ENCODE results near the gene ARL4D. TPM values are rescaled to one million over a fixed set of nuclear protein-coding genes. Genes with fewer than 3 reads are reported as not detected.

The ARL4D gene
- total and polyA plus RNA-seq, 11 donors, result 2.2 to 16.2 (median 4.2) TPM

GRCh38 chr17:43384476-43384862, 14.3 kb upstream of the ARL4D start:
- 22 to 53% (median 48%) methylated on average over 2 of the region's 2 CpGs for WGBS, 4 donors
- Histone ChIP-seq H3K9me3 (peaks cover 0 to 16% (median 3%) of the 10 kb centered on the region in 12 donors), H3K4me3 (no peak overlapping the region), H3K27ac (no peak overlapping the region), H3K4me1 (peaks cover 0 to 14% (median 6%) of the 10 kb centered on the region in 12 donors), H3K36me3 (no peaks in the 10 kb centered on the region), H3K27me3 (no peaks in the 10 kb centered on the region)
- no peak for DNase-seq
- ATAC-seq, result no peak
- intact Hi-C loops (cut with DNase I), result no loop called here
- no peak for TF ChIP-seq CTCF (IDR thresholded peaks at IDR 0.05)
- TF ChIP-seq POLR2A (IDR thresholded peaks at IDR 0.05), result no peak

GRCh38 chr17:43385046-43385831, 13.6 kb upstream of the ARL4D start:
- Histone ChIP-seq H3K27me3 (no peaks in the 10 kb centered on the region), H3K4me1 (peaks cover 0 to 19% (median 9%) of the 10 kb centered on the region in 12 donors), H3K36me3 (no peaks in the 10 kb centered on the region), H3K9me3 (peaks cover 0 to 9% (median 1%) of the 10 kb centered on the region in 12 donors), H3K4me3 (no peak overlapping the region), H3K27ac (no peak overlapping the region)
- TF ChIP-seq POLR2A (IDR thresholded peaks at IDR 0.05) (no peak), CTCF (IDR thresholded peaks at IDR 0.05) (no peak)
- ATAC-seq, result no peak
- 52 to 55% (median 54%) methylated on average over 5 of the region's 5 CpGs for WGBS, 4 donors
- no peak for DNase-seq
- intact Hi-C loops (cut with DNase I), result no loop called here

GRCh38 chr17:43388359-43389045, 10.3 kb upstream of the ARL4D start:
- Histone ChIP-seq H3K4me3 (peak overlapping the region; percentile 38 to 75 (median 66)), H3K27ac (peak overlapping the region; percentile 90 to 100 (median 98)), H3K27me3 (no peaks in the 10 kb centered on the region), H3K4me1 (peaks cover 0 to 19% (median 10%) of the 10 kb centered on the region in 12 donors), H3K36me3 (no peaks in the 10 kb centered on the region), H3K9me3 (no peaks in the 10 kb centered on the region)
- TF ChIP-seq CTCF (IDR thresholded peaks at IDR 0.05) (no peak), POLR2A (IDR thresholded peaks at IDR 0.05) (peak; percentile 80 to 97)
- ATAC-seq (peak; percentile 89 to 93 (median 93)), DNase-seq (peak; percentile 90 to 95 (median 94))
- intact Hi-C loops (cut with DNase I), result loop anchor here in 8 of 10 donors (1.0 to 2.0 kb wide), 6 partner anchors 16 to 95 kb away; partner anchors contain the start of gene DHX8 (in 1 of the 8)
- WGBS, 4 donors, result 0% methylated on average over 27 to 38 of the region's 38 CpGs

Measured in heart left ventricle (tissue), 16 donors.